Choroid plexus epithelial cell (primary cell): Measurements from ENCODE around the gene F5.

Experiments
- DNase-seq: peaks from one replicate; pipeline ENCODE4 v3.0.0-alpha.2; 2010; ENCODE audit warnings: low read depth
- H3K4me3 ChIP-seq: 2 replicates; pipeline ENCODE4 v1.5.1; 2011; ENCODE audit warnings: low read depth, mild to moderate bottlenecking, control low read depth, low read length, moderate library complexity
- TF ChIP-seq, protein P1 (sequence below): conservative IDR thresholded peaks from 2 replicates; pipeline ENCODE4 v1.5.1; 2011; ENCODE audit warnings: low read depth, mild to moderate bottlenecking, control low read depth, inconsistent platforms, low read length, moderate library complexity

The F5 gene

DNA sequence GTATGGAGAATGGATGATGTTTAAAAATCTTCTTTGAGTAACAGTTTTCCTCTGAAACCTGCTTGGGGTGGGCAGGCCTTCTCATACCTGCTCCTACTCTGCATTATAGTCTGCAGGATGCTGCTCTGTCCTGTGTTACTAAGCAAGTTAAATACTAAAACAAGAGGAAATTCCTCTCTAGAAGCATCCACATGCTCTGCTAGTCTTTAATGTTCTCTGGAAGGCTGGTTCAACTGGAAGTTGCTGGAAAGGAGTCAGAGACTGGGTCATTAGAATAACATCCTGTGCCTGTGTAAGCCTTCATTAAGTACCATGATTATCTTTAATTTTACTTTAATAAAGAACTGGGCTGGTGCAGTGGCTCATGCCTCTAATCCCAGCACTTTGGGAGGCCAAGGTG lies 37.8 kb upstream of the F5 start:
- H3K4me3 ChIP-seq = no peak overlapping the region
- DNase-seq = no peak
- TF ChIP-seq, protein P1, sequence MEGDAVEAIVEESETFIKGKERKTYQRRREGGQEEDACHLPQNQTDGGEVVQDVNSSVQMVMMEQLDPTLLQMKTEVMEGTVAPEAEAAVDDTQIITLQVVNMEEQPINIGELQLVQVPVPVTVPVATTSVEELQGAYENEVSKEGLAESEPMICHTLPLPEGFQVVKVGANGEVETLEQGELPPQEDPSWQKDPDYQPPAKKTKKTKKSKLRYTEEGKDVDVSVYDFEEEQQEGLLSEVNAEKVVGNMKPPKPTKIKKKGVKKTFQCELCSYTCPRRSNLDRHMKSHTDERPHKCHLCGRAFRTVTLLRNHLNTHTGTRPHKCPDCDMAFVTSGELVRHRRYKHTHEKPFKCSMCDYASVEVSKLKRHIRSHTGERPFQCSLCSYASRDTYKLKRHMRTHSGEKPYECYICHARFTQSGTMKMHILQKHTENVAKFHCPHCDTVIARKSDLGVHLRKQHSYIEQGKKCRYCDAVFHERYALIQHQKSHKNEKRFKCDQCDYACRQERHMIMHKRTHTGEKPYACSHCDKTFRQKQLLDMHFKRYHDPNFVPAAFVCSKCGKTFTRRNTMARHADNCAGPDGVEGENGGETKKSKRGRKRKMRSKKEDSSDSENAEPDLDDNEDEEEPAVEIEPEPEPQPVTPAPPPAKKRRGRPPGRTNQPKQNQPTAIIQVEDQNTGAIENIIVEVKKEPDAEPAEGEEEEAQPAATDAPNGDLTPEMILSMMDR = no peak

DNA sequence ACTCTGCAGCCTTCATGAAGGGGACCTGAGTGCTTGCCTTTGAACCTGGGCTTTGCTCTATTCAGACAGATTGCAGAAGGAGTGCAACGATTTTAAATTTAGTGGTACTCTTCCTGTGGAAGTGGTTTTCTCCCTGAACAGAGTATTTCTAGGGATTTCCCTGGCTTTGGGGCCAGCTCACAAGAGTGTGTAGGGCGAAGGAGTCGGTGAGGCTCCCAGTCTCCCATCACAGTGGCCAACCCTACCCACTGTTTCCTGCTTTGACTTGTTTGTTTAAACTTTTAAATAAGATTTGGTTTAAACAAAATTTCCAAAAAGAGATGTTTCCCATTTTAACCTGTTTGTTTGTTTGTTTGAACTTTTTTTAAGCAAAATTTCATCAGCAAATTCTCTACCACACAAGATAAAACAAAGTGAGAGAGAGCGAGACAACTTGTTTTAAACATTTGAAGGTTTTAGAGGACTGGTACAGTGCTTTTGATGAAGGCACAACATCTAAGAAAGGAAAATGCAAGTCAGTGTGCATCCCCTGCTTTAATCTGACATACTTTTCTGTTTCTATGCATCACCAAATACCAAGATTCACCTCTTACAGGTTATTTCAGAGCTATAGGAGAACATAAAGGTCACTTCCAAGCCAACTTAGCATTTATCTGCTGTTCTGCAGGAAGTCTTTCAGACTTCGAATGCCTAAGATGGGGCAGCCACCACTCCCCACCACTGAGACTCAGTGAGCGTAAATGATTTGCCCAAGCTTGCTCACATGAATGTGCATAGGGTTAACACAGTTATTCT lies 37.0 kb upstream of the F5 start:
- no peak for DNase-seq
- TF ChIP-seq, protein P1 = no peak
- H3K4me3 ChIP-seq = no peak overlapping the region

DNA sequence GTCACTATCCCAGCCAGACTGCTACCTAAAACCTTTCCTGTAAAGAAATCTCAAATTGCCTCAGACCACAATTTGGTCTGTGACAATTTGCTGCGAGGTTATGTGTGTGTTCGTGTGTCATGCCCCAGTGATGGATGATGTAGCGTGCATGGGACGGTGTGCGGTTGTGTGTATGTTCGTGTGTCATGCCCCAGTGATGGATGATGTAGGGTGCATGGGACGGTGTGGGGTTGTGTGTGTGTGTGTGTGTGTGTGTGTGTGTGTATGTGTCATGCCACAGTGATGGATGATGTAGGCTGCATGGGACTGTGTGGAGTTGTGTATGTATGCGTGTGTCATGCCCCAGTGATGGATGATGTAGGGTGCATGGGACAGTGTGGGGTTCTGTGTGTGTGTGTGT lies 34.3 kb upstream of the F5 start:
- no peak overlapping the region for H3K4me3 ChIP-seq
- DNase-seq = no peak
- TF ChIP-seq, protein P1 = no peak

DNA sequence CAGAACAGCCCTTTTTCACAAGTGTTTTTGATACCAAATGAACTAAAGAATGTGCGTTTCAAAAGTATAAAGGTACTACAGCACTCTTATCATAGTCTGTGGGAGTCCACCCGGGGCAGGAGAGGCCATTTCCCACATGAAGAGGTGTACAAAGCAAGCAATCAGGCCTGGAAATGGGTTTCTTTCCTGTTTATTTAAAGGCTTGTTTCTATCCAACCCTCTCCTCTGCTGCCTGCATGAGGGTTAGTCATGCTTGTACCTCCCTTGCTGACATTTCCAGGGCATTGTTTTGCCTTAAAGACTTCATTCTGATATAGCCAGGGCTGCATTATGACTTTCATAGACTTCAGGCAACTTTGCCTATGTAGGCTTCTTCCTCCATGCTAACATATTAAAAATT lies 32.1 kb upstream of the F5 start:
- no peak for DNase-seq
- TF ChIP-seq, protein P1 = no peak
- no peak overlapping the region for H3K4me3 ChIP-seq

DNA sequence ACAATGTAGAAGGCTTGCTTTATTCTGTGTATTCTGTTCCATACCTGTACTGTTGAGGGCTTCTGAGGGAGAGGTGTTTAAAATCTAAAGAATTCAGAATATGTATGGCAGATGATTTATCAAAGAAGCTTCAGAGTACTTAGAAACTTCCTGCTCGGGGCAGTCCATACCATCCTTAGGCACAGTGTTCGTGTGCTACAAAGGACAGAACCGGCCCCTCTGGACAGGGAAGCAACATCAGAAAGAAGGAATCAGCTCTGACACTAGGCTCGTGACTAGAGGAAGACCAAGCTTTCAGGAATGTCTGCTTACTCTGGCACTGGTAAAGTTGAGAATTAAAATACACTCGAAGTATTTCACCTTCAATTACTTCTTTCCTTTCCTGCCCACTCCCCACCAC lies 29.5 kb upstream of the F5 start:
- H3K4me3 ChIP-seq = no peak overlapping the region
- DNase-seq = no peak
- TF ChIP-seq, protein P1 = no peak

DNA sequence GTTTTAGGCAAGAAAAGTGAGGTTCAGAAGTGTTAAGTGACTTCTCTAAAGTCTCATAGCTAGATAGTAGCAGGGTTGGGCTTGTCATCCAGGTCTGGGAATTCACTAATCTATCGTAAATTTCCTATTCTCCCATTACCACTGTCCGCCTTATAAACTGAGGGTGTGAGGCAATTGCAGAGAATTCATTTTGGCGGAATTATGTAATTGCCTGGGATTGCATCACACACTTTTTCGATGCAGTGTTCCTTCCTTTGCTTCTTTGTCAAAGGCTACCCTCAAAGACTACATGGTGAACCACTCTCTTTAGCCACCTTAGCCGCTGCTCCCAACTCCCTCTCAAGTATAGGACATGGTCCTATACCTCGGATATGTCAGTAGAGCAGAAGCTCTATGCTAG lies 24.6 kb upstream of the F5 start:
- H3K4me3 ChIP-seq = no peak overlapping the region
- TF ChIP-seq, protein P1 = no peak
- DNase-seq = no peak

DNA sequence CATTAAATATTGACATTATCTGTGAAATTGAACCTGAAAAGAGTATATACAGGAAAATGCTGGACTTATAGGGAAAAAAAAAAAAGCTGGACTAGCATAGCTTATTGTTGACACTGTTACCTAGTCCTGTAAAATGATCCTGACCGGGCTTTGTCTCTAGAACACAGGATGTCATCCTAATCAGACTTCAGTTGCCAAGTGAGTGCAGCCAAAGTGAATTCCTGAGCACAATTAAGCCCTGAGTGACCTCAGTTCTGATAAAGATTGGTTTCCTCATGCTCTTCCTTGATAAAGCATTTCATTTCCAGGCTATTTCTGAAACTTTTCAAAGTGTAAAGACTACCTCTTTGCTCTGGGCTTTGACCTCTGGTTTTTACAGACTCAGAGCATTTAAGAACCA lies 23.8 kb upstream of the F5 start:
- DNase-seq = no peak
- TF ChIP-seq, protein P1 = no peak
- H3K4me3 ChIP-seq = no peak overlapping the region
